Endothelial cell of hepatic sinusoid (primary cell): ENCODE results near the gene CDK5.

Source experiments
- in situ Hi-C: cut with HindIII; loops from 2 replicates; pipeline ENCODE4 v1.10.0; 2017; ENCODE audit warnings: low sequenced_read_pairs

The CDK5 gene

GRCh38 chr7:151087245-151088018, 29.7 kb upstream of the CDK5 start:
- in situ Hi-C loops, result loop anchor here (5.0 kb wide), 2 partner anchors 55 to 80 kb away; partner anchors contain the start of gene GBX1

GRCh38 chr7:151086802-151087244, 29.1 kb upstream of the CDK5 start:
- in situ Hi-C loops, result loop anchor here (5.0 kb wide), 2 partner anchors 55 to 80 kb away; partner anchors contain the start of gene GBX1

- in situ Hi-C loops, result loop anchor here (5.0 kb wide), 2 partner anchors 54 to 81 kb away; partner anchors contain the start of gene GBX1
Observed at GRCh38 chr7:151085691-151086620, 28.3 kb upstream of the CDK5 start, which contains the start of gene AGAP3. TSS of gene AGAP3 (plus strand) at chr7:151086475. CDS start at chr7:151086742, 267 bp downstream.

- in situ Hi-C loops, result loop anchor here (5.0 kb wide), 2 partner anchors 53 to 82 kb away; partner anchors contain the start of gene GBX1
Observed at GRCh38 chr7:151085329-151085690, 27.6 kb upstream of the CDK5 start.

- in situ Hi-C loops, result no loop called here
Observed at GRCh38 chr7:151083824-151084160, 26.1 kb upstream of the CDK5 start.

- in situ Hi-C loops, result no loop called here
Observed at GRCh38 chr7:151083071-151083823, 25.6 kb upstream of the CDK5 start, which contains the start of gene TMUB1. TSS of gene TMUB1 (minus strand) at chr7:151083493. CDS start at chr7:151082563, 930 bp downstream.

GRCh38 chr7:151082141-151083070, 24.7 kb upstream of the CDK5 start:
- in situ Hi-C loops, result no loop called here

GRCh38 chr7:151081170-151082101, 23.7 kb upstream of the CDK5 start:
- in situ Hi-C loops, result no loop called here

GRCh38 chr7:151080522-151081169, 22.9 kb upstream of the CDK5 start, which contains the start of gene FASTK:
TSS of gene FASTK (minus strand) at chr7:151080809. CDS start at chr7:151080766, 43 bp downstream.
- in situ Hi-C loops, result no loop called here

GRCh38 chr7:151080067-151080521, 22.4 kb upstream of the CDK5 start:
- in situ Hi-C loops, result no loop called here

- in situ Hi-C loops, result no loop called here
Observed at GRCh38 chr7:151079199-151079910, 21.7 kb upstream of the CDK5 start.

- in situ Hi-C loops, result no loop called here
Observed at GRCh38 chr7:151078233-151079040, 20.7 kb upstream of the CDK5 start.

GRCh38 chr7:151077705-151078232, 20.1 kb upstream of the CDK5 start:
- in situ Hi-C loops, result no loop called here

- in situ Hi-C loops, result no loop called here
Observed at GRCh38 chr7:151076863-151077704, 19.4 kb upstream of the CDK5 start.

- in situ Hi-C loops, result no loop called here
Observed at GRCh38 chr7:151075978-151076426, 18.3 kb upstream of the CDK5 start.
